ENCODE results near the gene MICAL2.

DNA sequence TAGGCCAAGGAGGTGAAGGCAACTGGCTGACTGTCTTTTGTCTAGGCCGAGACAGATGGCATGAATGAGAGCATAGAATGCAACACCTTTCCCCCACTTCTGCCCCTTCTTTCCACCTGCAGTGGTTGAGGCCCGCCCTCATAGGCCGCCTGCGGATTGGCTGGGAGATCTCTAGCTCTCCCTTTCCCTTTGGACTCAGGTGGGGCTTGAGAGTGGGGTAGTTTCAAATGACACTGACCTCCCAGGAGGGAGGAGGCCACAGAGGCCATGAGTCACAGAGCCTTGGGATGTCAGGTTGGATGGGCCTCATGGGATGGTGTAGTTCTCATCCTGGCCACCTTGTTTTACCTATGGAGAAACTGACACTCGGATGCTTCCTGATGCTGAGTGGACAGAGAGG is 9.1 kb downstream of the MICAL2 start:
- TF ChIP-seq POLR2A (IDR thresholded peaks at IDR 0.05) (no peak), POLR2AphosphoS5 (IDR thresholded peaks at IDR 0.05) (no peak)
